CD4-positive, alpha-beta memory T cell (primary cell): ENCODE results near the gene LYRM4. TPM values are rescaled to one million over a fixed set of nuclear protein-coding genes. Genes with fewer than 3 reads are reported as not detected.
"Not testable (repeated sequence)": the region's sequence is repeated elsewhere in the genome, so short reads cannot be mapped to it uniquely, and the experiment has no call there.

ENCODE experiments used
- CTCF ChIA-PET: fragments of 350-600 bp; sonication (Branson Sonifier 250); formaldehyde crosslinking; loops from one replicate; lab custom pipeline; 2021; ENCODE audit warnings: inconsistent platforms; ENCODE audit not compliant: partially characterized antibody; lab: Charles Lee
- POLR2A ChIA-PET: fragments of 350-600 bp; sonication (Branson Sonifier 250); formaldehyde crosslinking; loops from one replicate; lab custom pipeline; 2021; ENCODE audit not compliant: partially characterized antibody; lab: Charles Lee
- DNase-seq, 5 donors: peaks; one replicate each; pipeline versions ENCODE4 v3.0.0 to v3.0.0-alpha.2; 2020 to 2022; ENCODE audit warnings: mixed read lengths in 1 of 5
- H3K27ac ChIP-seq: one replicate; pipeline ENCODE4 v1.7.0; 2013; ENCODE audit warnings: low read depth, low read length
- H3K27me3 ChIP-seq: 2 replicates; pipeline ENCODE4 v1.7.0; 2013; ENCODE audit warnings: mild to moderate bottlenecking, low read length, moderate library complexity; ENCODE audit not compliant: insufficient read depth
- H3K36me3 ChIP-seq: 2 replicates; pipeline ENCODE4 v1.7.0; 2013; ENCODE audit warnings: mild to moderate bottlenecking, low read length, moderate library complexity; ENCODE audit not compliant: insufficient read depth
- H3K4me1 ChIP-seq: 2 replicates; pipeline ENCODE4 v1.7.0; 2013; ENCODE audit warnings: mild to moderate bottlenecking, low read length, moderate library complexity; ENCODE audit not compliant: insufficient read depth
- H3K4me3 ChIP-seq, 2 donors: one replicate each; pipeline ENCODE4 v1.7.0; 2013; ENCODE audit warnings: low read length in 2 of 2, mild to moderate bottlenecking in 1 of 2
- H3K9me3 ChIP-seq, 2 donors: one replicate each; pipeline ENCODE4 v1.7.0; 2013; ENCODE audit warnings: low read length in 2 of 2, control low read depth in 1 of 2; ENCODE audit not compliant: control insufficient read depth in 1 of 2
- H3K27ac Mint-ChIP-seq, 7 donors: one replicate each; pipeline ENCODE4 v1.8.0; 2020 to 2021; ENCODE audit warnings: mixed read lengths in 7 of 7, mild to moderate bottlenecking in 6 of 7, inconsistent platforms in 3 of 7, moderate library complexity in 3 of 7
- H3K27me3 Mint-ChIP-seq, 2 donors: one replicate each; pipeline ENCODE4 v1.8.0; 2020 to 2021; ENCODE audit warnings: mixed read lengths in 2 of 2
- H3K36me3 Mint-ChIP-seq, 2 donors: one replicate each; pipeline ENCODE4 v1.8.0; 2020 to 2021; ENCODE audit warnings: mixed read lengths in 2 of 2, inconsistent platforms in 1 of 2, mild to moderate bottlenecking in 1 of 2
- H3K4me1 Mint-ChIP-seq, 4 donors: one replicate each; pipeline ENCODE4 v1.8.0; 2020 to 2021; ENCODE audit warnings: mixed read lengths in 4 of 4, mild to moderate bottlenecking in 1 of 4
- H3K4me3 Mint-ChIP-seq, 8 donors: one replicate each; pipeline ENCODE4 v1.8.0; 2020 to 2021; ENCODE audit warnings: mixed read lengths in 8 of 8, mild to moderate bottlenecking in 7 of 8, moderate library complexity in 6 of 8, inconsistent platforms in 3 of 8
- H3K9me3 Mint-ChIP-seq, 8 donors: one replicate each; pipeline ENCODE4 v1.8.0; 2020 to 2021; ENCODE audit warnings: mixed read lengths in 8 of 8, mild to moderate bottlenecking in 5 of 8, inconsistent platforms in 3 of 8, moderate library complexity in 1 of 8
- intact Hi-C: fragments of 100-400 bp; cut with micrococcal nuclease; formaldehyde crosslinking; loops from one replicate; pipeline ENCODE4 v1.15.1; 2023
- microRNA-seq: library from miRNA; unstranded; fragments of <30 nt; microRNA quantifications from one replicate; pipeline ENCODE4 v1.2.0, GENCODE V29; 2021; ENCODE audit warnings: borderline replicate concordance, borderline number of aligned reads, borderline microRNAs expressed, mixed read lengths
- polyA plus RNA-seq, 2 donors: library from polyadenylated mRNA; unstranded; fragments of 300-500 nt; fragmentation: Illumina TruSeq; gene quantifications; one replicate each; pipeline ENCODE4 v1.2.3, GENCODE V29; 2021
- total RNA-seq, 2 experiments: library from RNA; stranded (reverse); gene quantifications; one replicate each; pipeline ENCODE4 v1.2.3, GENCODE V29; 2021

Gene LYRM4
- total and polyA plus RNA-seq, 4 experiments from 2014 or later, result 10.6 to 26.4 (median 15.2) TPM

GRCh38 chr6:5063617-5064016, 197.1 kb downstream of the LYRM4 start:
- H3K9me3 ChIP-seq, result no peaks in the 10 kb centered on the region
- Mint-ChIP-seq H3K4me3 (no peak overlapping the region), H3K27ac (no peak overlapping the region), H3K4me1 (no peaks in the 10 kb centered on the region), H3K9me3 (peaks cover 0 to 8% (median 2%) of the 10 kb centered on the region in 8 donors), H3K36me3 (no peaks in the 10 kb centered on the region), H3K27me3 (peaks cover 3 to 4% of the 10 kb centered on the region in 2 donors)
- H3K4me3 ChIP-seq, result no peak overlapping the region
- intact Hi-C loops, result no loop called here
- no peaks in the 10 kb centered on the region for H3K36me3 ChIP-seq
- CTCF ChIA-PET, result no interaction called here
- no peaks in the 10 kb centered on the region for H3K4me1 ChIP-seq
- no peak overlapping the region for H3K27ac ChIP-seq
- POLR2A ChIA-PET, result no interaction called here
- DNase-seq, result no peak
- H3K27me3 ChIP-seq, result no peaks in the 10 kb centered on the region

- Mint-ChIP-seq H3K27me3 (peaks cover 3 to 4% of the 10 kb centered on the region in 2 donors), H3K4me1 (no peaks in the 10 kb centered on the region), H3K36me3 (no peaks in the 10 kb centered on the region), H3K9me3 (peaks cover 0 to 3% (median 0%) of the 10 kb centered on the region in 8 donors), H3K27ac (no peak overlapping the region), H3K4me3 (no peak overlapping the region)
- no peak overlapping the region for H3K27ac ChIP-seq
- H3K4me3 ChIP-seq, result no peak overlapping the region
- intact Hi-C loops, result no loop called here
- no peaks in the 10 kb centered on the region for H3K27me3 ChIP-seq
- H3K36me3 ChIP-seq, result no peaks in the 10 kb centered on the region
- ChIA-PET CTCF (no interaction called here), POLR2A (no interaction called here)
- DNase-seq, result no peak
- H3K4me1 ChIP-seq, result no peaks in the 10 kb centered on the region
- no peaks in the 10 kb centered on the region for H3K9me3 ChIP-seq
Measured at GRCh38 chr6:5061152-5061551, 199.6 kb downstream of the LYRM4 start.

- H3K27ac Mint-ChIP-seq, H3K4me1 Mint-ChIP-seq, H3K4me1 ChIP-seq, DNase-seq, H3K9me3 ChIP-seq, H3K36me3 ChIP-seq, H3K9me3 Mint-ChIP-seq, H3K4me3 ChIP-seq, H3K27me3 ChIP-seq, H3K27ac ChIP-seq, H3K4me3 Mint-ChIP-seq, intact Hi-C loops, POLR2A ChIA-PET, H3K36me3 Mint-ChIP-seq, CTCF ChIA-PET, H3K27me3 Mint-ChIP-seq: not testable (repeated sequence)
Measured at GRCh38 chr6:5060439-5060838, 200.3 kb downstream of the LYRM4 start.

DNA sequence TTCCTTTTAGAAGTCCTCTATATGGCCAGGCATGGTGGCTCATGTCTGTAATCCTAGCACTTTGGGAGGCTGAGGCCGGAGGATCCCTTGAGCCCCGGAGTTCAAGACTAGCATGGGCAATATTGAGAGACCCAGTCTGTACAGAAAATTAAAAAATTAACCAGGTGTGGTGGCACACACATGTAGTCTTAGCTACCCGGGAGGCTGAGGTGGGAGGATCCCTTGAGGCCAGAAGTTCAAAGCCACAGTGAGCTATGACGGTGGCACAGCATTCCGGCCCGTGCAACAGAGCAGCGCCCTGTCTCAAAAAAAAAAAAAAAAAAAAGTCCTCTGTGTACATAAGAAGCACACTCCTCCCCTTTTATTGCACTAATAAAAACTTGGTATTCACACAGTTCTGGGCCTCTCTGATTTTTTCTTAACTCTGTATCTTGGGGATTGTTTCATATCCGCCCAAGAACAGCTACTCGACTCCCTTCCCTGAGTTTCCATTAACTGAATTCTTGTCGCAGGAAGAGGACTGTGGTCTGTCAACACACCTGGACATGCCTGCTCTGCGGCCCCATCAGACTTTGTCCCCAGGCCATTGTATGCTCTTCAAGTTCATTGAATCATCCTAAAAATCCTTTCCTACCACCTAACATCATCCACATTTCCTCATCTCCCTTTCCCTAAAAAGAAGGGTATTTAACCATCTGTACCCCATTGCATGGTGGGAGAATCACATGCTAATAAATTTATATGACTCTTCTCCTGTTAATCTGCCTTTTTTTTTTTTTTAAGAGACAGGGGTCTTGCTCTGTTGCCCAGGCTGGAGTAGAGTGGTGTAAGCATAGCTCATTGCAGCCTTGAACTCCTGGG, 201.5 kb downstream of the LYRM4 start:
- H3K36me3 ChIP-seq, result no peaks in the 10 kb centered on the region
- no peaks in the 10 kb centered on the region for H3K4me1 ChIP-seq
- intact Hi-C loops, result no loop called here
- Mint-ChIP-seq H3K27ac (peak overlapping the region in 1 of 7 donors; percentile 42), H3K4me1 (no peaks in the 10 kb centered on the region), H3K4me3 (peak overlapping the region in 1 of 8 donors; percentile 9), H3K27me3 (no peaks in the 10 kb centered on the region), H3K9me3 (peaks cover 0 to 7% (median 0%) of the 10 kb centered on the region in 8 donors), H3K36me3 (no peaks in the 10 kb centered on the region)
- ChIA-PET POLR2A (no interaction called here), CTCF (interaction anchor here (0.7 kb wide), 1 partner anchor 162 kb away, joined by 3 read pairs; no protein-coding TSS in a partner anchor)
- H3K4me3 ChIP-seq, result no peak overlapping the region
- no peaks in the 10 kb centered on the region for H3K27me3 ChIP-seq
- DNase-seq, result no peak
- no peak overlapping the region for H3K27ac ChIP-seq
- H3K9me3 ChIP-seq, result no peaks in the 10 kb centered on the region

Small RNAs within 50 kb of the gene (microRNA-seq; reads per million reads assigned to microRNA genes)
- not detected for gene MIR3691

Other genes starting within 250 kb of the LYRM4 start
- gene PPP1R3G, start 175.6 kb downstream of the LYRM4 start, total RNA-seq, result not detected
- gene PPP1R3G, start 175.6 kb downstream of the LYRM4 start, polyA plus RNA-seq, result not detected
- gene FARS2, start 563 bp upstream of the LYRM4 start, total RNA-seq, result 10 to 100 TPM; 15.6 to 19.2 TPM
- 10 to 100 TPM; 29.5 to 48.4 TPM for gene FARS2, start 563 bp upstream of the LYRM4 start, polyA plus RNA-seq